DND-41 (cell line): ENCODE results near the gene TMEM238L.

Experiments used
- ATAC-seq: fragments of 200-7000 bp; cut with Tn5 transposase; 3 replicates; pipeline ENCODE4 v1.9.1; 2021; ENCODE audit warnings: low read depth; ENCODE audit not compliant: insufficient read depth
- DNase-seq: peaks from one replicate; pipeline ENCODE4 v3.0.0-alpha.2; 2020
- H2AFZ ChIP-seq: 2 replicates; pipeline ENCODE4 v1.6.0; 2012; ENCODE audit warnings: low read depth, low read length
- H3K27ac ChIP-seq: 2 replicates; pipeline ENCODE4 v1.5.1; 2012; ENCODE audit warnings: low read length, inconsistent platforms
- H3K27me3 ChIP-seq: fragments of 200-600 bp; sonication (generic); 2 replicates; pipeline ENCODE4 v1.6.0; 2012; ENCODE audit warnings: low read length, mild to moderate bottlenecking, inconsistent platforms; ENCODE audit not compliant: insufficient read depth, poor library complexity
- H3K36me3 ChIP-seq: 2 replicates; pipeline ENCODE4 v1.5.1; 2012; ENCODE audit warnings: low read length, inconsistent platforms; ENCODE audit not compliant: insufficient read depth
- H3K4me1 ChIP-seq: 2 replicates; pipeline ENCODE4 v1.5.1; 2012; ENCODE audit warnings: mild to moderate bottlenecking, low read length; ENCODE audit not compliant: insufficient read depth
- H3K4me2 ChIP-seq: 2 replicates; pipeline ENCODE4 v1.6.0; 2012; ENCODE audit warnings: mild to moderate bottlenecking, moderate library complexity, low read length, inconsistent platforms; ENCODE audit not compliant: insufficient read depth
- H3K4me3 ChIP-seq, 2 experiments: fragments of 200-600 bp in 1 of 2; shearing (Covaris generic) in 1 of 2; 2 replicates each; pipeline ENCODE4 v1.5.1; 2012 to 2016; ENCODE audit warnings: inconsistent platforms in 2 of 2, low read length in 2 of 2, mild to moderate bottlenecking in 2 of 2, low read depth in 1 of 2, moderate library complexity in 1 of 2
- H3K79me2 ChIP-seq: 2 replicates; pipeline ENCODE4 v1.6.0; 2012; ENCODE audit warnings: low read length, inconsistent platforms; ENCODE audit not compliant: insufficient read depth
- H3K9ac ChIP-seq: 2 replicates; pipeline ENCODE4 v1.6.0; 2012; ENCODE audit warnings: low read depth, mild to moderate bottlenecking, inconsistent platforms, low read length, moderate library complexity
- H3K9me3 ChIP-seq: 2 replicates; pipeline ENCODE4 v1.5.1; 2012; ENCODE audit warnings: low read length, moderate library complexity, mild to moderate bottlenecking, inconsistent platforms; ENCODE audit not compliant: insufficient read depth, severe bottlenecking
- H4K20me1 ChIP-seq: 2 replicates; pipeline ENCODE4 v1.6.0; 2012; ENCODE audit warnings: low read length; ENCODE audit not compliant: insufficient read depth
- CTCF ChIP-seq: IDR thresholded peaks from 2 replicates; pipeline ENCODE4 v1.5.1; 2012; ENCODE audit warnings: borderline replicate concordance, low read length, moderate library complexity, mild to moderate bottlenecking; ENCODE audit not compliant: poor library complexity, severe bottlenecking; ENCODE audit errors: extremely low read depth
- EZH2 ChIP-seq: IDR thresholded peaks from 3 replicates; pipeline ENCODE4 v1.6.1; 2012; ENCODE audit warnings: borderline replicate concordance, low read depth, mild to moderate bottlenecking, moderate library complexity, low read length, inconsistent platforms; ENCODE audit not compliant: severe bottlenecking

The TMEM238L gene

DNA sequence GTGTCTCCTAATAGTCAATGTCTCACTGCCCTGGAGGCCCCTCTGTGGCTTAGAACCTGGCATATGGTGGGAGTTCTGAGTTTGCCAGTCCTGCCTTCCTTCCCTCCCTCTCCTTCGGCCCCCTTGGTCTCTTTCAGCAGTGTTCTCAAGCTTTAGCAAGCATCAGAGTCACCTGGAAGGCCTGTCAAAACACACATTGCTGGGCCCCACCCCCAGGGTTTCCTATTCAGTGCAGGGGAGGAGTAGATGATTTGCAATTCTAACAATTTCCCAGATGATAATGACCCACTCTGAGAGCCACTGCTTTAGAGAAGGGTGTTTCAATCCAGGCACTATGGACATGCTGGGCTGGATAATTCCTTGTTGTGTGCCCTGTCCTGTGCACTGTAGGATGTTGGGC, 47.7 kb downstream of the TMEM238L start:
- Histone ChIP-seq H3K9me3 (no peaks in the 10 kb centered on the region), H2AFZ (no peak overlapping the region), H3K9ac (no peak overlapping the region), H3K36me3 (no peaks in the 10 kb centered on the region), H3K4me1 (no peaks in the 10 kb centered on the region), H4K20me1 (no peaks in the 10 kb centered on the region), H3K27me3 (no peaks in the 10 kb centered on the region), H3K27ac (no peak overlapping the region), H3K4me2 (no peak overlapping the region), H3K79me2 (no peaks in the 10 kb centered on the region), H3K4me3 (no peak overlapping the region)
- TF ChIP-seq CTCF: no peak
- no peak for TF ChIP-seq EZH2
- ATAC-seq: no peak
- DNase-seq: no peak

DNA sequence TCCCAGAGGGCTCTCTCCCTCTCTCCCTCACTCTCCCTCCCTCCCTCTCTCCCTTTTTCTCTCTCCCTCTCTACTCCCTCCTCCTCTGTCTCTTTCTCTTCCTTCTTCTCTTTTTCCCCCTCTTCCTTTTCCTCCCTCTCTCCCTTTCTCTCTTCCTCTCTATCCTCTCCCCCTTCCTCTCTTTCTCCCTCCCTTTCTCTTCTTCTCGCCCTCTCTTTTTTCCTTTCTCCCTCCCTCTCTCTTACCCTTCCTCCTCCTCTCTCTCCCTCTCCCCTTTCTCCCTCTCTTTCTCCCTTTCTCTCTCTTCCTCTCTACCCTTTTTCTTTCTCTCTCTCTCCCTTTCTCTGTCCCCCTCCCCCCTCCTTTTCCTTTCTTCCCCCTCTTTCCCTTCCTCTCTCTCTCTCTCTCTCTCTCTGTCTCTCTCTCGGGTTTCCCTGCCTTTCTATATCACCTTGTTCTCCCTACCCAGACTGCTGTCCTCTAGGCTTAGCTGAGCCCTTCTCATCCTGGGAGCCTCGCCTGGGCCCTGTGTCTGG, 48.2 kb downstream of the TMEM238L start:
- Histone ChIP-seq H3K4me2 (no peak overlapping the region), H3K9ac (no peak overlapping the region), H3K27ac (no peak overlapping the region), H3K4me1 (no peaks in the 10 kb centered on the region), H3K9me3 (no peaks in the 10 kb centered on the region), H3K4me3 (no peak overlapping the region), H3K36me3 (no peaks in the 10 kb centered on the region), H2AFZ (no peak overlapping the region), H3K79me2 (no peaks in the 10 kb centered on the region), H4K20me1 (no peaks in the 10 kb centered on the region), H3K27me3 (no peaks in the 10 kb centered on the region)
- ATAC-seq: no peak
- DNase-seq: no peak
- no peak for TF ChIP-seq CTCF
- TF ChIP-seq EZH2: no peak

GRCh38 chr17:10754861-10755591, 48.9 kb downstream of the TMEM238L start:
- Histone ChIP-seq H3K79me2 (no peaks in the 10 kb centered on the region), H3K4me1 (no peaks in the 10 kb centered on the region), H3K4me2 (no peak overlapping the region), H3K27me3 (no peaks in the 10 kb centered on the region), H3K4me3 (no peak overlapping the region), H3K9ac (no peak overlapping the region), H3K9me3 (no peaks in the 10 kb centered on the region), H2AFZ (no peak overlapping the region), H4K20me1 (no peaks in the 10 kb centered on the region), H3K27ac (no peak overlapping the region), H3K36me3 (no peaks in the 10 kb centered on the region)
- TF ChIP-seq CTCF (no peak), EZH2 (no peak)
- DNase-seq (no peak), ATAC-seq (no peak)
